ENCODE data around the gene TPM1.

The TPM1 gene

DNA sequence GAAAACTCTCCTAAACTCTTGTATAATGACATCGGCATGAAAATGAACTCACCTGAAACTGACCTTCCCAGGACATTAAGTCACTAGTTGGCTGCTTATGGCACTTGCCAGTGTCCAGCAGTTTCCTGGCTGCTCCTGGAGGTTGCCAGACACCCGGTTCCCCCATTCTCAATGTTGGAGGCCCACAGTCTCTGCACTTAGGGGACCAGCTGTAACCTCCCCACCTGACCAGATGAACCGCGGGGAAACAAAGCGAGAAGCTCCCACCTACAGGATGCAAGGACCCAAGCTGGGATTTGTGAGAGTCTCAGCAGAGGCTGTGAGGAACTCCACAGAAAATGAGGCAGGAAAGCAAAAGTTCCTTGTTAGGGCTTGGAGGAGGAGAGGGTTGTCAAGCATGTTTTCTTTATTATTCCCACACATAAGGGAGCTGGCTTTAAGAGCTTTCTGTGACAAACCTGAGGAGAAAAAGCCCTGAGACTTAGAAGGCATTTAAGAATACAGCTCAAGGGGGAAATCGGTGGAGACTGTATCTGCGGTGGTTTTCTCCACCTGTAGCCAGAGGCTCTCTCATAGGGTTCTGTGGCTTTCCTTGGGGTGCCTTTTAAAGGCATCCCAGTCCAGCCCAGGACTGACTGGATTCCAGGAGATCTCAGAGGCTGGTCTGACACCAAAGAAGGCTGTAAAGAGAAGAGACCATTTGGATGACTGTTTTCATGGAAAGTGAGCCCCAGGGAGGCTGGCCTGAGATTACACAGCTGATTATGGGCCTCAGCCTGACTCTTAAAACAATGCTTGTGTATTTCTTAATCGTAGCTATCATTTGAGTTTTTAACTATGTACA, 4.6 kb downstream of the TPM1 start:
- WGBS, 2 experiments, result 45 to 56% methylated on average over 8 of the region's 8 CpGs
- H3K27ac ChIP-seq (ENCODE audit: insufficient read depth, low read depth, low read length, poor library complexity, severe bottlenecking), result peak overlapping the region; percentile 58
- no peaks in the 10 kb centered on the region for H3K9me3 ChIP-seq (ENCODE audit: control insufficient read depth, low read length)
- H3K4me3 ChIP-seq (ENCODE audit: insufficient read depth, low read depth, low read length), result peak overlapping the region; percentile 45
- H3K36me3 ChIP-seq (ENCODE audit: control insufficient read depth, insufficient read depth, low read length), result peaks cover 9% of the 10 kb centered on the region
- H3K27me3 ChIP-seq (ENCODE audit: control insufficient read depth, insufficient read depth, low read length, poor library complexity, severe bottlenecking), result no peaks in the 10 kb centered on the region
- H3K4me1 ChIP-seq (ENCODE audit: control insufficient read depth, insufficient read depth, low read length), result peaks cover 26% of the 10 kb centered on the region

DNA sequence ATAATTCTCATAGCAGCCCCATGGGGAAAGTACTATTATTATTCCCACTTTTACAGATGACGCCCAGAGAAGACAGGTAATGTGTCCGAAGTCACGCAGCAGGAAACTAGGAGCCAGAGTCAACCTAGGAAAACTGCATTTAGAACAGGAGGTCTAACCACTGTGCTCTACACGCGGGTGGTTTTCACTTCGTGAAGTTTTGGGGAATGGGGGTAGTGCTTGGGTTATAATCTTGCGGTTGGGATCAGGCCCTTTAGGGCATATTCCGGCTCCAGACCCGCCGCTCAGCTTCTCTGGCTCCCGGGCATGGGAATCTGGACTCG, 5.2 kb downstream of the TPM1 start:
- peak overlapping the region; percentile 45 for H3K4me3 ChIP-seq (ENCODE audit: insufficient read depth, low read depth, low read length)
- H3K36me3 ChIP-seq (ENCODE audit: control insufficient read depth, insufficient read depth, low read length), result peaks cover 9% of the 10 kb centered on the region
- no peaks in the 10 kb centered on the region for H3K27me3 ChIP-seq (ENCODE audit: control insufficient read depth, insufficient read depth, low read length, poor library complexity, severe bottlenecking)
- WGBS, 2 experiments, result 18 to 20% methylated on average over 12 of the region's 12 CpGs
- peak overlapping the region; percentile 58 for H3K27ac ChIP-seq (ENCODE audit: insufficient read depth, low read depth, low read length, poor library complexity, severe bottlenecking)
- no peaks in the 10 kb centered on the region for H3K9me3 ChIP-seq (ENCODE audit: control insufficient read depth, low read length)
- peaks cover 28% of the 10 kb centered on the region for H3K4me1 ChIP-seq (ENCODE audit: control insufficient read depth, insufficient read depth, low read length)

DNA sequence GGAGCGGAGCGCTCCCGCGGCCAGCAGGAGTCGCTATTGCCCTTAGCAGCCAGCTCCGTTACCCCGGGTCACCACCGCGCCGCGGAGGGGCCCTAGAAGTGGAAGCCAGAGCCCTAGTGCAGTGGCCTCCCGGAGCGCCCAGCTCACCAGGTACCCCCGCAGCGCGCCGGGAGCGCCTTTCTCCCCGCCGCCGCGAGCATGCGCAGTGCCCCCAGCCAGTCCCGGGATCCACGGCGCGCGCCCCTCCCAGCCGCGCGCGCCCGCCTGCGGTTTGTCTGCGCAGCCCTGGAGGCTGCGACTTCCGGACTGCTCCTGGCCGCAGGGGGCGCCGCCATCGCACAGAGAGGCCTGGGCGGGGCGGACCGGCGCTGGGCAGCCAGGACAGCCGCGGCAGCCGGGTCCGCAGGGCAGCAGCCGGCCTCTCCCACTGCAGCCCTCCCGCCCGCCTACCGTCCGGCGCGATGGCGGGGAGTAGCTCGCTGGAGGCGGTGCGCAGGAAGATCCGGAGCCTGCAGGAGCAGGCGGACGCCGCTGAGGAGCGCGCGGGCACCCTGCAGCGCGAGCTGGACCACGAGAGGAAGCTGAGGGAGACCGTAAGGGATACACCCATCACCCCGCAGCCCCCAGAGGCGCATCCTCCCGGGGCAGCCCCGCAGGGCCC, 5.7 kb downstream of the TPM1 start:
- Histone ChIP-seq H3K27me3 (ENCODE audit: control insufficient read depth, insufficient read depth, low read length, poor library complexity, severe bottlenecking) (no peaks in the 10 kb centered on the region), H3K9me3 (ENCODE audit: control insufficient read depth, low read length) (no peaks in the 10 kb centered on the region), H3K27ac (ENCODE audit: insufficient read depth, low read depth, low read length, poor library complexity, severe bottlenecking) (peak overlapping the region; percentile 52), H3K4me1 (ENCODE audit: control insufficient read depth, insufficient read depth, low read length) (peaks cover 32% of the 10 kb centered on the region), H3K36me3 (ENCODE audit: control insufficient read depth, insufficient read depth, low read length) (peaks cover 9% of the 10 kb centered on the region), H3K4me3 (ENCODE audit: insufficient read depth, low read depth, low read length) (peak overlapping the region; percentile 45)
- WGBS, 2 experiments, result 1% methylated on average over 75 of the region's 75 CpGs

DNA sequence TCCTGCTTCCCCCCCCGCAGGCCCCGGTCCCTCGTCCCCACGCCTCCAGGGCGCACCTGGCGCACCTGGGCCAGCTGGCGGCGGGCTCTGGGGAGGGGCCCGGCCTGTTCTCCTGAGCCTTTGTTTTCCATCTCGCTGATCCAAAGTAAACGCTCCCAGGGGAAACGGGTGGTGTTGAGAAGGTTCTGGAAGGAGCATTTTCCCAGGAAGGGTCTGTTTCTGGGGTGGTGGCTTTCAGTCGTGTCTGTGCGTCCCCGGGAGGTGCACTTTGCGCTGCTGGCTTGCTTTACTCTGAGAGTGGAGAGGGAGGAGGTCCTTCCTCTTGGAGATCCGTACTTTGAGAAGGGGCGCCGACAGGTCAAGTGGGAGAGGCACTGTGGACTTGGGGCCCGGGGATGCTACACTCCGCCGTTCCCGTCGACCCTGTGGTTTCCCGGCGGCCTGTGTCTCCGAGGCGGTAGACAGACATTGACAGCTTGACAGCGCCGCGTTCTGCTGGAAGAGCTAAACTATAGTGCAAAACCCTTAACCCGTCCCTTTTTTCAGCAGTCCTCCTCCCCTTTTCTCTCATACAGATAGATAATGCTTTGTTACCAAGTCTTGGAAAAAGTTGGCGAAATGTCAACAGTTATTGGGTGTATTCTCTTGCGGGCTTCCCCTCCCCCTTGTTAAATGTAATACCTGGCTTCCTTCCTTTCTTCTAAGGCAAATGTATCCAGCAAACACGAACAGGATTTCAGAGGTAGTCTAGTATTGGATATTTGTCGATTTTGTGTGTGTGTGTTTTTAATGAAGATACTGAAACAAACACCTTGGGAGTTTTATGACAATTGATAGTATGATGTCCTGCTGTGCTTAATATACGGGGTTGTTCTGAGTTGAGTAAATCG, 6.5 kb downstream of the TPM1 start:
- Histone ChIP-seq H3K4me1 (ENCODE audit: control insufficient read depth, insufficient read depth, low read length) (peaks cover 32% of the 10 kb centered on the region), H3K36me3 (ENCODE audit: control insufficient read depth, insufficient read depth, low read length) (peaks cover 12% of the 10 kb centered on the region)

DNA sequence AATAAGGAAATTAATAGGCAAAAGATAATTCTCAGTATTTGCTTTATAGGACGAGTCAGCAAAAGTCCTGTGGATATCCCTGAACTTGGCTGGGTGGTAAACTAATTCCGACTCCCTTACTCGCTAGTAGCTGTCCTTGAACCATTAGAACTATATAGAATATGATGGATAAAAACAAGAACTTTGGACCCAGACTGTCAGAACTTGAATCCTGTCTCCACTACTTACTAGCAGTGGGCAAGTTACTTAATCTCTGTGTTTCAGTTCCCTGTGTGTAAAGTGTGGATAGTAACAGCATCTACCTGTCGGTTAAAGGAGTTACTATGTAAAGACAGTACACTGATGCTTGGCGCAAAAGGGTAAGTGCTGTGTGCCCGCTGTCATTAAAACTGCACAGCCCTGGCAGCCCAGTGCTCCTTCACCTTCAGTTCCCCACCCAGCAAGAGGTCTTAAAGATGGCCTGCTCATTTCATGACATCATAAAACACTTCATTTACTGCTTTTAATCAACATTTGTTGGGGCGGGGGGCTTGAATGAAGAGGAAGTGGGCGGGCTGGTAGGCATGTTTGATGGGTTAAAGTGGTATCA, 7.3 kb downstream of the TPM1 start:
- H3K36me3 ChIP-seq (ENCODE audit: control insufficient read depth, insufficient read depth, low read length), result peaks cover 17% of the 10 kb centered on the region
- H3K9me3 ChIP-seq (ENCODE audit: control insufficient read depth, low read length), result no peaks in the 10 kb centered on the region
- H3K4me3 ChIP-seq (ENCODE audit: insufficient read depth, low read depth, low read length), result no peak overlapping the region
- H3K4me1 ChIP-seq (ENCODE audit: control insufficient read depth, insufficient read depth, low read length), result peaks cover 32% of the 10 kb centered on the region
- WGBS, 2 experiments, result 94 to 98% methylated on average over 7 to 8 of the region's 8 CpGs
- H3K27me3 ChIP-seq (ENCODE audit: control insufficient read depth, insufficient read depth, low read length, poor library complexity, severe bottlenecking), result no peaks in the 10 kb centered on the region
- H3K27ac ChIP-seq (ENCODE audit: insufficient read depth, low read depth, low read length, poor library complexity, severe bottlenecking), result no peak overlapping the region

More for the DNA sequence above, 6.5 kb downstream of the TPM1 start:
- H3K27ac ChIP-seq (ENCODE audit: insufficient read depth, low read depth, low read length, poor library complexity, severe bottlenecking), result no peak overlapping the region
- 16 to 19% methylated on average over 38 of the region's 38 CpGs for WGBS, 2 experiments
- H3K27me3 ChIP-seq (ENCODE audit: control insufficient read depth, insufficient read depth, low read length, poor library complexity, severe bottlenecking), result no peaks in the 10 kb centered on the region
- H3K9me3 ChIP-seq (ENCODE audit: control insufficient read depth, low read length), result no peaks in the 10 kb centered on the region
- peak overlapping the region; percentile 45 for H3K4me3 ChIP-seq (ENCODE audit: insufficient read depth, low read depth, low read length)

DNA sequence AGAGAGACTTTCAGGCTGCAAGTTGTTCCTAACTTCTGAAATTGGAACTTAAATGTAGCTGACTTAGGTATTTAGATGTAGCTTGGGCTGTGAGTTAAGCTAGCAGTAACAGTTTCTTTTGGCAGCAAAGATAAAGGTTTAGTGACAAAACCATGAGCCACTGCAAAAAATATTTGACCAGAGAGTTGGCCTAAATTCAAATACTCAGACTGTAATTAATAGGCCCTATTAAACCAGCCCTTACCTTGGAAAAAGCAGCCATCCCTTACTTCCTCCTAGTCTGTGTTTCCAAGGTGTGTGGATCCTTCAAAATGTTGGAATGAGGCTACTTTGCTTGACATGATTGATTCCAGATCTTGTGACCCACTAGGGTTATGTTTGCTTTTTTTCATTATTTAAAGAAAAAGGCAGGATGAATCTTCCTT, 8.2 kb downstream of the TPM1 start:
- Histone ChIP-seq H3K9me3 (ENCODE audit: control insufficient read depth, low read length) (no peaks in the 10 kb centered on the region), H3K4me3 (ENCODE audit: insufficient read depth, low read depth, low read length) (no peak overlapping the region), H3K4me1 (ENCODE audit: control insufficient read depth, insufficient read depth, low read length) (peaks cover 28% of the 10 kb centered on the region), H3K27me3 (ENCODE audit: control insufficient read depth, insufficient read depth, low read length, poor library complexity, severe bottlenecking) (no peaks in the 10 kb centered on the region), H3K27ac (ENCODE audit: insufficient read depth, low read depth, low read length, poor library complexity, severe bottlenecking) (no peak overlapping the region), H3K36me3 (ENCODE audit: control insufficient read depth, insufficient read depth, low read length) (peaks cover 19% of the 10 kb centered on the region)

DNA sequence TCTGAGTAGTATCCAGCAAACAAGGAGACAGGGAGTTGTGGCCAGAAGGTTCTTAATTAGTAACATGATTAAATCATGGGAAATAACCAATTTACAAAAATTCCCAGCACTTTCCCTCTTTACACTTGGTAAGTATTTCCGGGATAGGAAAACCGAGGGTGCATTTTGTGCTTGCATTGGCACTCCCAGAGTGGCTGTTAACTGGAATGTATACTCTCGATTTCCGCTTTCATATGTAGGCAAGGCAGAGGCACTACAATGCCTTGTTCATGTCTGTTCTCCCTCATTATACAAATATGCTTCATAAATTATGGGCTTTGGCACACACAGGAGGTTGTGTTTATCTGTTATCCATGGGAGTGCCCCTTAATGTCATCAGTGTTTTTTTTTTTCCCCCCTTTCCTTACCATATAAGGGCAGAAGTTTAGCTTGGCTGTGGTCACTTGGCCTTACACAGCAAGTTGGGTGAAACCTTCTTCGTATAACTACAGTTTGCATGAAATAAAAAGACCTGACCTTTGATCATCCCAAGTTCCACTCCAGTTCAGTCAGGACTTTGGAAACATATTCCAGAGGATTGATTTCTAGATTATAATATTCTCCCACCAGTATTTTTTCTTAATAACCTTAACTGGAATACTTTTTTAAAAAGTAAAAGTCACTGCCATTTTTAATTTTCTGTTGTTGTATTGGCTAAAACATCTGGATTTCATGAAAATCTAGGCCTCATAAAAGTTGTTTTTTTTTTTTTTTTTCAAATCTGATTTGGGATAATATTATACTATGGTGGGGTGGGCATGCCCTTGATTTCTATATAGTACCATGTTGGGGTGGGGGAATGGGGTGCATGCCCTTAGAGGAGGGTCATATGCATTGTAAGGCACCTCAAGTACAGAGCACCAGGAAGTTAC, 8.9 kb downstream of the TPM1 start:
- Histone ChIP-seq H3K36me3 (ENCODE audit: control insufficient read depth, insufficient read depth, low read length) (peaks cover 21% of the 10 kb centered on the region), H3K4me3 (ENCODE audit: insufficient read depth, low read depth, low read length) (no peak overlapping the region), H3K27ac (ENCODE audit: insufficient read depth, low read depth, low read length, poor library complexity, severe bottlenecking) (no peak overlapping the region), H3K4me1 (ENCODE audit: control insufficient read depth, insufficient read depth, low read length) (peaks cover 22% of the 10 kb centered on the region), H3K9me3 (ENCODE audit: control insufficient read depth, low read length) (no peaks in the 10 kb centered on the region), H3K27me3 (ENCODE audit: control insufficient read depth, insufficient read depth, low read length, poor library complexity, severe bottlenecking) (no peaks in the 10 kb centered on the region)
- WGBS, 2 experiments, result 91 to 95% methylated on average over 5 of the region's 5 CpGs

DNA sequence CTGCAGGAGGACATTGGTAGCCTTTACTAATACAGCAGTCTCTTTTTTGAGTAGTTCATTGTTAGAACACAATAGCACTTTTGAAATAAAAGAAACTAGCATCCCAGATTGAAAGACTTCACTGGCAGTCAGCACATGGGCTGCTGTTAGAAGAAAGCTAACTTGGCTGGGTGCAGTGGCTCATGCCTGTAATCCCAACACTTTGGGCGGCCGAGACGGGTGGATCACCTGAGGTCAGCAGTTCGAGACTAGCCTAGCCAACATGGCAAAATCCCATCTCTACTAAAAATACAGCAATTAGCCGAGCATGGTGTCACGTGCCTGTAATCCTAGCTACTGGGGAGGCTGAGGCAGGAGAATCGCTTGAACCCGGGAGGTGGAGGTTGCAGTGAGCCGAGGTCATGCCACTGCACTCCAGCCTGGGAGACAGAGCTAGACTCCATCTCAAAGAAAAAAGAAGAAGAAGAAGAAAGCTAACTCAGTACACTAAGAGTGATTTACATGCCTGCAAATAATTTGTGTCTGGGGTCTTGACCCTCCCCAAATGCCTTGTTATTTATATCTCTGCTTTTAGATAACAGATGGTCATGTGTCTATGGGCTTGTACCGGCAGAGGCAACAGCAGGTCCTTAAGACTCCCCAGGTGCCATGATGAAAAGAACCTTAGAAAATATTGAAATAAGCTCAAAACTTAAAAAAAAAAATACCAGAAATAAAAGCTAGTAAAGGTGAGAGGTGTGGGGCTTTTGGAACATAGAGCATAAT, 9.7 kb downstream of the TPM1 start:
- Histone ChIP-seq H3K4me3 (ENCODE audit: insufficient read depth, low read depth, low read length) (no peak overlapping the region), H3K27ac (ENCODE audit: insufficient read depth, low read depth, low read length, poor library complexity, severe bottlenecking) (no peak overlapping the region), H3K9me3 (ENCODE audit: control insufficient read depth, low read length) (no peaks in the 10 kb centered on the region), H3K36me3 (ENCODE audit: control insufficient read depth, insufficient read depth, low read length) (peaks cover 28% of the 10 kb centered on the region), H3K27me3 (ENCODE audit: control insufficient read depth, insufficient read depth, low read length, poor library complexity, severe bottlenecking) (no peaks in the 10 kb centered on the region), H3K4me1 (ENCODE audit: control insufficient read depth, insufficient read depth, low read length) (peaks cover 13% of the 10 kb centered on the region)
- 91 to 92% methylated on average over 10 of the region's 10 CpGs for WGBS, 2 experiments

Measured in ectodermal cell (in vitro differentiated cells).